Measurements from ENCODE around the gene UBE2O.

DNA sequence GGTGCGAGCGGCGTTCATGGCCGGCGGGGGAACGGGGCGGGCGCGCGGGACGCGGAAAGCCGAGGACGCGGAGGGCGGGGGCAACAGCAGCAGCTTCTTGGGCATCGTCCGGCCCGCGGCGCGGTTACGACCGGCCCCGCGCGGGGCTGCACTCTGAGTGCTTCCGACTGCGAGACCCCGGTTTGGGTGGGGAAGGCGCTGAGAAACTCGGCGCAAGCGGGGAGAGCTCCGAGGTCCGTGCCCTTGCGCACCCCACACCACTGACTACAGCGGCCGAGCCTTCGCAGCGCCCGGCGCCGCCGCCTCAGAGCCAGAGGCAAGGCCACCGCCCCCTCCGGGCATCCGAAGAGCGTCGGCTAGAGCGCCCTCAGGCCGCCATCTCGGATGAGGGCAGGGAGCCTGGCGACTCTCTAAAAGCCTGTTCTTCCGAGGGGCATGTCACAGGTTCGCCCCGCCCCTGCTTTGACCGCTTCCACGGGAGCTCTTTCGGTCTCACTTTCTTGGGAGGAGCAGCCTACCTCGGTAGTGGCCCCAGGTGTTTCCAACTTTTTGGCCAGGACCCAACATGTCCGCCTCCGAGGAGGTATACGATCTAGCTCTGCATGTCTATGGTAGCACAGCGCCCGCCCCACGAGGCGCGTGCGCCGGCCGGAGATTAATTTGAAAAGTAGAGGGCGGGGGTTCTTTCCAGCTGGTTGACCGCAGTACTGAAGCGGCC is 99.2 kb downstream of the UBE2O start, which contains the start of gene PRPSAP1:
- TF ChIP-seq, protein P1, sequence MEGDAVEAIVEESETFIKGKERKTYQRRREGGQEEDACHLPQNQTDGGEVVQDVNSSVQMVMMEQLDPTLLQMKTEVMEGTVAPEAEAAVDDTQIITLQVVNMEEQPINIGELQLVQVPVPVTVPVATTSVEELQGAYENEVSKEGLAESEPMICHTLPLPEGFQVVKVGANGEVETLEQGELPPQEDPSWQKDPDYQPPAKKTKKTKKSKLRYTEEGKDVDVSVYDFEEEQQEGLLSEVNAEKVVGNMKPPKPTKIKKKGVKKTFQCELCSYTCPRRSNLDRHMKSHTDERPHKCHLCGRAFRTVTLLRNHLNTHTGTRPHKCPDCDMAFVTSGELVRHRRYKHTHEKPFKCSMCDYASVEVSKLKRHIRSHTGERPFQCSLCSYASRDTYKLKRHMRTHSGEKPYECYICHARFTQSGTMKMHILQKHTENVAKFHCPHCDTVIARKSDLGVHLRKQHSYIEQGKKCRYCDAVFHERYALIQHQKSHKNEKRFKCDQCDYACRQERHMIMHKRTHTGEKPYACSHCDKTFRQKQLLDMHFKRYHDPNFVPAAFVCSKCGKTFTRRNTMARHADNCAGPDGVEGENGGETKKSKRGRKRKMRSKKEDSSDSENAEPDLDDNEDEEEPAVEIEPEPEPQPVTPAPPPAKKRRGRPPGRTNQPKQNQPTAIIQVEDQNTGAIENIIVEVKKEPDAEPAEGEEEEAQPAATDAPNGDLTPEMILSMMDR (IDR thresholded peaks at IDR 0.05; ENCODE audit: borderline replicate concordance, extremely low read depth, low read length, poor library complexity, severe bottlenecking): no peak
- TF ChIP-seq EZH2 (IDR thresholded peaks at IDR 0.05; ENCODE audit: borderline replicate concordance, low read depth, low read length, severe bottlenecking): no peak
